HepG2 (cell line): ENCODE data around the gene LRRFIP2.
"Not testable (repeated sequence)": the region's sequence is repeated elsewhere in the genome, so short reads cannot be mapped to it uniquely, and the experiment has no call there.

Source experiments
- JUN ChIP-seq: sonication (generic); formaldehyde crosslinking; IDR thresholded peaks from 2 replicates; pipeline ENCODE4 v1.4.0; 2020; ENCODE audit warnings: mild to moderate bottlenecking, missing genetic modification reagents
- MAFK ChIP-seq, 2 experiments: IDR thresholded peaks in 1 of 2; conservative IDR thresholded peaks in 1 of 2; 2 replicates each; pipeline ENCODE4 v1.6.1; 2011; ENCODE audit warnings: improper control_type of control experiment in 2 of 2, low read length in 2 of 2
- POLR2AphosphoS5 ChIP-seq: IDR thresholded peaks from 2 replicates; pipeline ENCODE4 v1.6.1; 2012; ENCODE audit warnings: low read depth, low read length
- TF ChIP-seq, protein P1 (sequence below), 2 experiments: fragments of 450-650 bp in 1 of 2; sonication (generic) in 1 of 2; formaldehyde crosslinking; IDR thresholded peaks; 2 replicates each; pipeline versions ENCODE4 v1.5.0 to v1.8.0; 2020 to 2022; ENCODE audit warnings: mild to moderate bottlenecking in 1 of 2, missing genetic modification reagents in 1 of 2

DNA sequence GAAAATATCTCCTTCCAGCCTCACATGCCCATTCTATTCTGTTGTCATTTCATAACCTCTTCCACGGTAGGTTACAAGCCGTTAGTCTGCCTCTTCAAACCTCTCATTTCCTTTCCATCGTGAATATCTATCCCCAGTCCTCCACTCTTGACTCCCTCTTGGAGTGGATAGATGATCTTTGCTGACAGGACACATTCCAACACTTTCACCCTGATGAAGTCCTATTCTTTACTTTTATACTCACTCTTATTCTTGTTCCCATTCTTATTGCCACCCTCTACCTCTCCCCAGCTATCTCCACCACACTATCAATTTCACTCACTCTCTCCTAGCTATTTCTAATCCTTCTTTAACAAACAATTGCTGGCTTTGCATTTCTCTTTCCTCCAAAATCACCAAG, 34.2 kb upstream of the LRRFIP2 start:
- peak; percentile 35 to 43; a peak in 2 of 4 replicates for TF ChIP-seq MAFK (conservative IDR thresholded peaks at IDR 0.05 in 1 of 2, IDR thresholded peaks at IDR 0.05 in 1 of 2; ENCODE audit: low read length in 2 of 2)
- TF ChIP-seq JUN (CRISPR knock-in tag); POLR2AphosphoS5: not testable (repeated sequence)
- TF ChIP-seq, protein P1, sequence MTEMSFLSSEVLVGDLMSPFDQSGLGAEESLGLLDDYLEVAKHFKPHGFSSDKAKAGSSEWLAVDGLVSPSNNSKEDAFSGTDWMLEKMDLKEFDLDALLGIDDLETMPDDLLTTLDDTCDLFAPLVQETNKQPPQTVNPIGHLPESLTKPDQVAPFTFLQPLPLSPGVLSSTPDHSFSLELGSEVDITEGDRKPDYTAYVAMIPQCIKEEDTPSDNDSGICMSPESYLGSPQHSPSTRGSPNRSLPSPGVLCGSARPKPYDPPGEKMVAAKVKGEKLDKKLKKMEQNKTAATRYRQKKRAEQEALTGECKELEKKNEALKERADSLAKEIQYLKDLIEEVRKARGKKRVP (CRISPR knock-in tag; IDR thresholded peaks at IDR 0.05), result not testable (repeated sequence)
